HG03060 (cell line): Measurements from ENCODE around the gene PPP2R2C.

Experiments
- ATAC-seq: cut with Tn5 transposase; IDR thresholded peaks from one replicate; pipeline ENCODE4 v1.9.1; 2021; ENCODE audit warnings: low read depth, moderate number of reproducible peaks; ENCODE audit not compliant: unreplicated experiment

The PPP2R2C gene

DNA sequence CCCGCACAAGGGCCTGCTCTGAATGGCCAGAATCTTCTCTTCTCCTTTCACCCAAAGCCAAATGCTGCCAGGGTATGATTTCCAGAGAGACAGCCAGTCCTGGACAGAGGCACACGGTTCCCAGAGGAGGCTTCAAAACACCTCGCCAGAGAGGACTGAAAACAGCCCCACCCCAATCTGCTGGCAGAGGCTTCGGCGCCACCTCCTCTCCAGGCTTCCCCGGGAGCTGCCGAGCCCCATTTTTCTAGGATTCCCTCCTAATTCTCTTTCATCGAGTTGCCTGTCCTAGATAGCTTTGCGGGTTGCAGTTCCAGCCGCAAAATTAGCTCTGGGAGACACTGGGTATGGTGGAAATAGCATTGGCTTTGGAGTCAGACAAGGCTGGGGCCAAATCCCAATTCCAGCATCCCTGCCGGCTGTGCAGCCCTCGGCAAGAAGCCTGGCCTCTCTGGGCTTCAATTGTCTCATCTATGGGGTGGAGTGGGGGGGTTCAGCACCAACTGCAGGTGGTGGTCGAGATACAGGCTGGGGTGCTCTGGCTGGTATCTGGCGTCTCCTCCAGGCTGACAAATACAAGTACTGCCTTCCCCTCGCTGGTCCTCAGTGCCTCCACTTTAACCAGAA, 22.6 kb downstream of the PPP2R2C start:
- ATAC-seq: no peak

GRCh38 chr4:6449335-6449734, 23.1 kb downstream of the PPP2R2C start:
- ATAC-seq: no peak

GRCh38 chr4:6448476-6449170, 23.8 kb downstream of the PPP2R2C start:
- no peak for ATAC-seq

GRCh38 chr4:6447672-6448171, 24.7 kb downstream of the PPP2R2C start:
- ATAC-seq: no peak

DNA sequence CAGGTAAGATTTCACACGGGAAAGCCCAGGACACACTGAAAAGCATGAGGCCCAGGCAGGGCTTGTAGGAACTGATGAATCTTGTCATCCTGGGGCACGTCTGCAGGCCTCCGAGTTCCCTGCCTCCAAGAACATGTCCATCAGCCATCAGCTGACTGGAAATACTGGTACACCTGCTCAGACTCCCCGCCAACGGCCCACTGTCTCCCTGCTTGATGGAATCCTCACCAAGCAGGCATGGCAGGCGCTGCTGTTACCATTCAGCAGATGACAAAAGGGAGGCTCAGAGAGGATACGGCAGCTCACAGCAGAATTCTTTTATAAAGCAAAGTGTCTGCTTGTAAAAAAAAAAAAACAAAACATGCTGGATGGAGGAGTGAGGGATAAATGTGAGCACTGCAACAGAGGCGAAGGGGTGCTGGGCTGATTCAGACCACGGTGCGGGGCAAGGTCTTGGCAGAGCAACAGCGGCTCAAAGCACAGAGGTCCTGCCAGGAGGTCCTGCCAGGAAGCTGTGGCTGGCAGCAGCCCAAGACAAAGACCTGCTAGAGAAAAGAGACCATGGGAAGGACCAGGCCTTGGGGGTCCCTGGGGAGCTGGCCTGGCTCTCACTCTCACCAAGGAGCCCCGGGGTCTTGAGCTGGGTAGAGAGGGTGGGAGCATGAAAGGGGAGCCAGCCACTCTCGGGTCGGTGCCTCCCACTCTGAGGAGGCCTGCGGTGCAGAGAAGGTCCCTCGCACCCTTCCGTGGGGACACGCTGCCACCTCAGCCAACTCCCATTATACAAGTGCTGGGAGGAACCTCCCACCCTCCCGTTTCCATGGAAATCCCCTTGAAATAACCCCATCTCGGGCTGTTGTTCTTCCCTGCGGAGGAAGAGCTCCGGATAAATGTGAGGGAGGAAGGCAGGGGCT, 25.6 kb downstream of the PPP2R2C start:
- ATAC-seq: no peak

DNA sequence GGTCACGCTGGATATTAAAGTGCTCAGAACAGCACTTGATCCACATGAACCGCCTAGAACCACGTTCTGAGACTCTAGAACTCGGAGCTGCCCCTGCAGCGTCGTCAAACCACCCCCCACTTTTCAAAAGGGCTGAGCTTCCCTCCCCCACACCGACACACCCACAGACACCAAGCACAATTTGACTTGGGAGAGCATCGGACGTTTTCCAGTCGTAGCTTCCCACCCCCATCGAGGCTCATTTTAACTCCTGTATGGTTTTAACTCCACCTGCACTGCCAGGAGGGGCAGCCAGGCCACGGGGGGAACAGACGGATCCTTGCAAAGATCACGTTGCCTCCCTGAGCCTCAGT, 26.3 kb downstream of the PPP2R2C start:
- no peak for ATAC-seq

DNA sequence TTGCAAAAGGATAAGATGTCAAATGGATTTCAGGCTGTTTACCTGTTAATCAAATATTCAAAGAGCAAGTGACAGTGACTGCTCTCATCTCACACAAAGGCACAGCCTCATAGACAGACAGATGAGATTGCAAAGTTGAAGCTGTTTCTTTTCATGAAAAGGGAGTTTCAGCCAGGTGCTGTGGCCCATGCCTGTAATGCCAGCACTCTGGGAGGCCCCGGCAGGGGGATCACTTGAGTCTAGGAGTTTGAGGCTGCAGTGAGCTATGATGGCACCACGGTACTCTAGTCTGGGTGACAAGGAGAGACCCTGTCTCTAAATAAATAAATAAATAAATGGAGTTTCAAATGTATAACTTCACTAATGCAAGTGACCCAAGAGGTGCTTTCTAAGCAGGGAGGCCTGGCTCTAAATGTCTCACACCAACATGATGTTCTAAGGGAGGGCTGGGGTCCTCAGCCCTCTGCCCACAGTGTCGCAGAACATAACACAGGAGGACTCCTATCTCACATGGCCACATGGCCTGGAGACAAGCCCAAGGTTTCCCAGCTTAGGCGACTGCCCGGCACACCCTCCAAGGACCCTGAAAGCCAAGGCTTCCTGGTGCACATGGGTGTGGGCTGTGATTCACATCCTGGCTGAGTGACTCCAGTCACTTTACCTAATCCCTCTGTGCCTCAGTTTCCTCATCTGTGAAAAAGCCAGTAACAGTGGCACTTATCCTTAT, 26.8 kb downstream of the PPP2R2C start:
- ATAC-seq: no peak

- no peak for ATAC-seq
These were observed 27.8 kb downstream of the PPP2R2C start for GRCh38 chr4:6444582-6444981.

GRCh38 chr4:6443035-6444023, 29.1 kb downstream of the PPP2R2C start:
- ATAC-seq: no peak

DNA sequence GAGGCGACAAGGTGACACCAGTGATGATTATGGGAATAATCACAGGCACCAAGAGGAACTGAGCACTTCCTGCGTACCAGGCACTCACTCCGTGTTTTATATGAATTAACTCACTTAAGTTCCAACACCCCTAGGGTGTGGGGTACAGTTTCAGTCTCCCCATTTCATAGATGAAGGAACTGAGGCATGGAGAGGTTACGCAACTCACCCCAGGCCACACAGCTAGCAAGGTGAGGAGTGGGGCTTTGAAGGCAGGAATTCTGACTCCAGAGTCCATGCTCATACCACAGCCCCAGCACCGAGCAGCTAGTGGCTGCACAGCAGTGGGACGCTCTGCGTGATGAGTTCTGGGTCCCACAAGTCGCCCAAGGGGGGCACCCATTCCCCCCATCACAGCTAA, 29.9 kb downstream of the PPP2R2C start:
- ATAC-seq: no peak

- no peak for ATAC-seq
These were observed 30.7 kb downstream of the PPP2R2C start for GRCh38 chr4:6441758-6442157.

- ATAC-seq: no peak
These were observed 31.2 kb downstream of the PPP2R2C start for GRCh38 chr4:6441202-6441582.

DNA sequence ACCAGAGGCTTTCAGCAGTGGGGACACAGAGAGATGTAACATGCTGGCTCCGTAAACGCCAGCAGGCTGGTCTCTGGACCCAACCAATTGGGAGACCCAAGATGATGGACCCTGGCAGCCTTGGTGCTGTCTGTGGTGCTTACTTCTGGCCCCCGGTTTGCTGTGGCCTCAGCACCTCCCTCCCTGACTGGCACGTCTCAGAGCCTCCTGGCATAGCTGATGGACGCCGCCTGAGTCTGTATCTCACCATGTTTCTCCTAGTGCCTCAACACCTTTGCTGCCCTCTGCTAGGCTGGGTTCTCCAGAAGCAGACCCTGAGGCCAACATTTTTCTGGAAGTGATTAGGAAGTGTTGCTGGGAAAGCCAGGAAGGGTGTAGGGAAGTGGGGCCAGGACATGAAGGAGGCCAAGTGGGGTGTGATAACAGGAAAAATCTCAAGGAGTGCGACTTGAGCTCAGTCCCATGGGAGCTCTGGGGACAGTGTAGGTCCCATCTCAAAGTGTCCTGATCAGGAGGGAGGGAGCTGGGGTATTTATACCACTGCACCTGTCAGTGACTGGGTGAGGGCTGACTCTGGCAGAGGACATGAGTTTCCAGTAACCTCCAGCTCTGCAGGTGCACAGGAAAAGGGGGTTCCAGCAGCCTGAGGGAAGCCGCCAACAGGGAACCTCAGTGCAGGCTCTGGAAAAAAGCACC, 31.8 kb downstream of the PPP2R2C start:
- ATAC-seq: no peak

DNA sequence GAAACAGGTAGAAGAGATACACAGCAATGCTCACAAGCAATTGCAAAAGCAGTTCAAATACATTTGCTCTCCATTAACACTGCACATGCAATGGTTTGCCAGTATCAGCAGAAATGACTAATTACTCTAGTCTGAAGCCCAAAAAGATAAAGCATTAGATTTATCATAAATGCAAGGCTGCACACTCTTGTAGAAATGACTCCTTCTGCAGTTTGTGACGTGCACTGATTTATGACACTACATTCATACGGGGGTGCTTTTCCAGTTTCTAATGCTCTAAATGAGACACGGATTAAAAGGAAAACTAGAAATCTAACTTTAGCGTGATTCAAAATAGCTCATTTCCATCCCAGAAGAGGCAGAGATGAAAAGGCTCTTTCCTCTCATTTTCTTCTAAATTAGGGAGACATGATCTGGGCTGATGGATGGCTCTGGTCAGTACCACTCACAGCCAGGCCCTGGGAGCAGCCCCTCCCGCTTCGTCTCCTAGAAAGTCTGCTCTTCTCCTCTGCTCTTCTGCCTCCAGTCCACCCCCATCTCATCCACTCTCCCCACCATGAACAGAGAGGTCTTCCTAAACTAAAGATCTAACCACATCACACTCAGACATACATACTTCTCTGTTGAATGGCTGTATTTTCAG, 33.2 kb downstream of the PPP2R2C start:
- no peak for ATAC-seq

DNA sequence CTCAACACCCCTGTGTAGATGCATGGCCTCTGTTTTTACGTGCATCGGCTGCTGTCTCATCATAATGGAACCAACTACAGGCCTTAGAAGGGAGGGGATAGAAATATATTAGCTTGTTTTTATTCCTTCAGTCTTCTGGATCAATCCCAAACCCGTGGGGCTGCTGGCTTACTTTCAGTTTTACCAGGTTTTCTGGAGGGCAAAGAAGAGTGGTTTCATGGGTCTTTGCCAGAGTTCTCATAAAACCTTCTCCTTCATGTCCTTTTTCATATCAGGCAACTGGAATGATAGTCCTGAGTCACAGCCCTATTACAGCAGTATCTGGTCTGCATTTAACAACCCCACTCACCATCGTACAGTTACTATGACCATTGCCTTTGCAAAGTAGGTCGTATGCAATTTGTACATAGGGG, 34.6 kb downstream of the PPP2R2C start:
- no peak for ATAC-seq

GRCh38 chr4:6435010-6435409, 37.4 kb downstream of the PPP2R2C start:
- ATAC-seq: no peak

- ATAC-seq: no peak
These were observed 41.5 kb downstream of the PPP2R2C start for GRCh38 chr4:6430927-6431326.

- no peak for ATAC-seq
These were observed 44.8 kb downstream of the PPP2R2C start for GRCh38 chr4:6427439-6428090.
